ENCODE measurements around the gene CLASP2. TPM values are rescaled to one million over a fixed set of nuclear protein-coding genes. Genes with fewer than 3 reads are reported as not detected.

The CLASP2 gene
- total RNA-seq, 1 donor: 71.8 TPM

Other genes with a start within 250 kb of the CLASP2 start
- 152 TPM for gene PDCD6IP, start 80.4 kb upstream of the CLASP2 start, total RNA-seq

All from mononuclear cell (primary cell).